AG09309 (cell line): Measurements from ENCODE around the gene CSTF3.

Experiments
- DNase-seq: peaks from one replicate; pipeline ENCODE4 v3.0.0-alpha.2; 2010; ENCODE audit warnings: low read depth
- H3K4me3 ChIP-seq: 2 replicates; pipeline ENCODE4 v1.5.1; 2011; ENCODE audit warnings: mild to moderate bottlenecking, low read depth, low read length, moderate library complexity; ENCODE audit not compliant: control insufficient read depth
- CTCF ChIP-seq: IDR thresholded peaks from 2 replicates; pipeline ENCODE4 v1.5.1; 2011; ENCODE audit warnings: mild to moderate bottlenecking, low read depth, low read length, inconsistent platforms; ENCODE audit not compliant: insufficient read depth, control insufficient read depth; ENCODE audit errors: missing control alignments

CSTF3 gene

GRCh38 chr11:33064033-33064825 is 97.1 kb downstream of the CSTF3 start:
- TF ChIP-seq CTCF, result no peak
- H3K4me3 ChIP-seq, result no peak overlapping the region
- DNase-seq, result no peak

GRCh38 chr11:33063326-33063881 is 97.9 kb downstream of the CSTF3 start:
- DNase-seq, result no peak
- TF ChIP-seq CTCF, result no peak

GRCh38 chr11:33062137-33062536 is 99.1 kb downstream of the CSTF3 start:
- TF ChIP-seq CTCF, result no peak
- H3K4me3 ChIP-seq, result no peak overlapping the region
- DNase-seq, result no peak

More at GRCh38 chr11:33063326-33063881, 97.9 kb downstream of the CSTF3 start:
- H3K4me3 ChIP-seq, result no peak overlapping the region

GRCh38 chr11:33060271-33060670 is 101.0 kb downstream of the CSTF3 start:
- TF ChIP-seq CTCF, result no peak
- H3K4me3 ChIP-seq, result no peak overlapping the region
- DNase-seq, result no peak

GRCh38 chr11:33059331-33060007 is 101.8 kb downstream of the CSTF3 start:
- no peak overlapping the region for H3K4me3 ChIP-seq
- TF ChIP-seq CTCF, result no peak
- no peak for DNase-seq

- no peak for DNase-seq
- no peak for TF ChIP-seq CTCF
Measured at GRCh38 chr11:33057284-33057683, 104.0 kb downstream of the CSTF3 start.

More at GRCh38 chr11:33057284-33057683, 104.0 kb downstream of the CSTF3 start:
- H3K4me3 ChIP-seq, result no peak overlapping the region
